Panc1 (cell line): ENCODE results near the gene LSM12. TPM values are rescaled to one million over a fixed set of nuclear protein-coding genes. Genes with fewer than 3 reads are reported as not detected.

Experiments
- ATAC-seq: fragments of 200-7000 bp; cut with Tn5 transposase; 2 replicates; pipeline ENCODE4 v1.9.1; 2020; ENCODE audit warnings: mild to moderate bottlenecking, moderate library complexity
- BruUV-seq: library from RNA; stranded (reverse); fragments of 400-500 nt; replicated peaks from 2 replicates; lab custom pipeline; 2021; lab: Mats Ljungman, UMichigan
- CTCF ChIA-PET: fragments of 300-600 bp; sonication (Branson Sonifier 250); formaldehyde crosslinking; loops from one replicate; lab custom pipeline; 2022; ENCODE audit warnings: antibody characterized with exemption; lab: Charles Lee
- POLR2A ChIA-PET: fragments of 300-600 bp; sonication (Branson Sonifier 250); formaldehyde crosslinking; loops from one replicate; lab custom pipeline; 2022; ENCODE audit warnings: antibody characterized with exemption; lab: Charles Lee
- DNase-seq: peaks from one replicate; pipeline ENCODE4 v3.0.0-alpha.2; 2010; ENCODE audit warnings: low read depth, low spot score
- H3K27ac ChIP-seq: 2 replicates; pipeline ENCODE4 v1.5.1; 2011; ENCODE audit warnings: mild to moderate bottlenecking, low read length, inconsistent platforms
- H3K27me3 ChIP-seq: fragments of 200-500 bp; sonication (Bioruptor generic); 2 replicates; pipeline ENCODE4 v1.6.0; 2014; ENCODE audit warnings: low read length, inconsistent platforms; ENCODE audit not compliant: control insufficient read depth, insufficient read depth
- H3K36me3 ChIP-seq: fragments of 200-500 bp; sonication (Bioruptor generic); 2 replicates; pipeline ENCODE4 v1.5.1; 2014; ENCODE audit warnings: inconsistent platforms, mild to moderate bottlenecking, low read length, moderate library complexity; ENCODE audit not compliant: control insufficient read depth, insufficient read depth
- H3K4me1 ChIP-seq: 2 replicates; pipeline ENCODE4 v1.5.1; 2011; ENCODE audit warnings: inconsistent platforms, mild to moderate bottlenecking, low read length, moderate library complexity; ENCODE audit not compliant: control insufficient read depth, insufficient read depth
- H3K4me3 ChIP-seq, 2 experiments: 2 replicates each; pipeline ENCODE4 v1.5.1; 2011 to 2012; ENCODE audit warnings: low read depth in 2 of 2, low read length in 2 of 2, mild to moderate bottlenecking in 2 of 2, inconsistent platforms in 1 of 2, moderate library complexity in 1 of 2
- H3K9me3 ChIP-seq: fragments of 200-500 bp; sonication (Bioruptor generic); 2 replicates; pipeline ENCODE4 v1.5.1; 2014; ENCODE audit warnings: low read depth, mild to moderate bottlenecking, inconsistent platforms, low read length, moderate library complexity; ENCODE audit not compliant: control insufficient read depth, insufficient read depth
- POLR2AphosphoS5 ChIP-seq: IDR thresholded peaks from 2 replicates; pipeline ENCODE4 v1.6.1; 2012; ENCODE audit warnings: mild to moderate bottlenecking, low read depth, low read length, moderate library complexity
- SIN3A ChIP-seq: IDR thresholded peaks from 2 replicates; pipeline ENCODE4 v1.6.1; 2012; ENCODE audit warnings: low read depth, mild to moderate bottlenecking, low read length, moderate library complexity, borderline replicate concordance; ENCODE audit not compliant: insufficient read depth
- TCF7L2 ChIP-seq: IDR thresholded peaks from 2 replicates; pipeline ENCODE4 v1.6.1; 2011; ENCODE audit warnings: mild to moderate bottlenecking, low read depth, low read length, inconsistent platforms
- in situ Hi-C: cut with HindIII; loops from 2 replicates; pipeline ENCODE4 v1.10.0; 2016; ENCODE audit warnings: low sequenced_read_pairs, low pct_unique_long_range_greater_than_20kb
- intact Hi-C: fragments of 100-400 bp; cut with micrococcal nuclease; formaldehyde crosslinking; loops from one replicate; pipeline ENCODE4 v1.10.0; 2022; ENCODE audit not compliant: unreplicated experiment
- total RNA-seq: library from RNA; stranded (reverse); gene quantifications from one replicate; pipeline ENCODE4 v1.2.1, GENCODE V29; 2021; ENCODE audit not compliant: unreplicated experiment
- TF ChIP-seq, protein P1 (sequence below), 2 experiments: IDR thresholded peaks; 2 replicates each; pipeline ENCODE4 v1.6.1; 2011 to 2012; ENCODE audit warnings: low read depth in 2 of 2, control low read depth in 1 of 2, low read length in 1 of 2, mild to moderate bottlenecking in 1 of 2, moderate library complexity in 1 of 2; ENCODE audit not compliant: insufficient read depth in 1 of 2
- TF ChIP-seq, protein P2 (sequence below): fragments of 450-650 bp; IDR thresholded peaks from 2 replicates; pipeline ENCODE4 v1.5.1; 2017; ENCODE audit warnings: mild to moderate bottlenecking

The LSM12 gene
- total RNA-seq, 1 experiment from 2014 or later: 73.0 TPM

DNA sequence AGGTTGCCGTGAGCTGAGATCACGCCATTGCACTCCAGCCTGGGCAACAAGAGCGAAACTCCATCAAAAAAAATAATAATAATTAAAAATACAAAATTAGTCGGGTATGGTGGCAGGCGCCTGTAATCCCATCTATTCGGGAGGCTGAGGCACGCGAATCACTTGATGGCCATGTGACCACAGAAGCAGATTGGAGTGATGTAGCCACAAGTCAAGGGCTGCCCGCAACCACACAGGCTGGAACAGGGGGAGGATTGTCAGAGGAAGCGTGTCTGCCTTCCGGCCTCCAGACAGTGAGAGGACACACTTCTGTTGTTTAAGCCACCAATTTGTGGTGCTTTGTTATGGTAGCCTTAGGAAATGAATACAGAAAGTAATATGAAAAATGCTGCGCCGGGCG, 73.8 kb downstream of the LSM12 start:
- POLR2A ChIA-PET: no interaction called here

DNA sequence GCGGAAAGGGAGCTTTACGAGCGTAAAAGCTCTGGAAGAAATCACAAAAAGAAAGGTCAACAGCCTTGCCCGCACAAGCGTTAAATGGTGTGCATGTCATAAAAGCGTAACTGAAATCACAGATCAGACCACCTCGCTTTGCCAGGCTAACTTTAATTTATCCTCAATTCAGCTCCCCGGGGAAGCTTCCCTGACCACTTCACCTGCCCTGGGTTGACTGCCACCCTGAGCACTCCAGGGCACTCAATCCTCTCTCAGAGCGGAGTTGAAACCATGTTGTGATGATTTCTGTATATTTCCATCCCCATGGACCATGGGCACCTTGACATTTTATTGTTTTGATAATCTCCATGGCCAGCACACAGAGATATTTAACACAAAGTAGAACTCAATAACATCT, 78.2 kb downstream of the LSM12 start:
- no peaks in the 10 kb centered on the region for H3K36me3 ChIP-seq
- no peak for DNase-seq
- peaks cover 3% of the 10 kb centered on the region for H3K4me1 ChIP-seq
- no TSS peak for BruUV-seq
- ChIA-PET CTCF (no interaction called here), POLR2A (no interaction called here)
- no peaks in the 10 kb centered on the region for H3K27me3 ChIP-seq
- no peaks in the 10 kb centered on the region for H3K9me3 ChIP-seq
- TF ChIP-seq, protein P1, sequence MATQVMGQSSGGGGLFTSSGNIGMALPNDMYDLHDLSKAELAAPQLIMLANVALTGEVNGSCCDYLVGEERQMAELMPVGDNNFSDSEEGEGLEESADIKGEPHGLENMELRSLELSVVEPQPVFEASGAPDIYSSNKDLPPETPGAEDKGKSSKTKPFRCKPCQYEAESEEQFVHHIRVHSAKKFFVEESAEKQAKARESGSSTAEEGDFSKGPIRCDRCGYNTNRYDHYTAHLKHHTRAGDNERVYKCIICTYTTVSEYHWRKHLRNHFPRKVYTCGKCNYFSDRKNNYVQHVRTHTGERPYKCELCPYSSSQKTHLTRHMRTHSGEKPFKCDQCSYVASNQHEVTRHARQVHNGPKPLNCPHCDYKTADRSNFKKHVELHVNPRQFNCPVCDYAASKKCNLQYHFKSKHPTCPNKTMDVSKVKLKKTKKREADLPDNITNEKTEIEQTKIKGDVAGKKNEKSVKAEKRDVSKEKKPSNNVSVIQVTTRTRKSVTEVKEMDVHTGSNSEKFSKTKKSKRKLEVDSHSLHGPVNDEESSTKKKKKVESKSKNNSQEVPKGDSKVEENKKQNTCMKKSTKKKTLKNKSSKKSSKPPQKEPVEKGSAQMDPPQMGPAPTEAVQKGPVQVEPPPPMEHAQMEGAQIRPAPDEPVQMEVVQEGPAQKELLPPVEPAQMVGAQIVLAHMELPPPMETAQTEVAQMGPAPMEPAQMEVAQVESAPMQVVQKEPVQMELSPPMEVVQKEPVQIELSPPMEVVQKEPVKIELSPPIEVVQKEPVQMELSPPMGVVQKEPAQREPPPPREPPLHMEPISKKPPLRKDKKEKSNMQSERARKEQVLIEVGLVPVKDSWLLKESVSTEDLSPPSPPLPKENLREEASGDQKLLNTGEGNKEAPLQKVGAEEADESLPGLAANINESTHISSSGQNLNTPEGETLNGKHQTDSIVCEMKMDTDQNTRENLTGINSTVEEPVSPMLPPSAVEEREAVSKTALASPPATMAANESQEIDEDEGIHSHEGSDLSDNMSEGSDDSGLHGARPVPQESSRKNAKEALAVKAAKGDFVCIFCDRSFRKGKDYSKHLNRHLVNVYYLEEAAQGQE (IDR thresholded peaks at IDR 0.05; ENCODE audit: insufficient read depth in 1 of 2, low read depth in 2 of 2, low read length in 1 of 2): no peak
- TF ChIP-seq TCF7L2: no peak
- TF ChIP-seq SIN3A: no peak
- no peak for TF ChIP-seq POLR2AphosphoS5
- TF ChIP-seq, protein P2, sequence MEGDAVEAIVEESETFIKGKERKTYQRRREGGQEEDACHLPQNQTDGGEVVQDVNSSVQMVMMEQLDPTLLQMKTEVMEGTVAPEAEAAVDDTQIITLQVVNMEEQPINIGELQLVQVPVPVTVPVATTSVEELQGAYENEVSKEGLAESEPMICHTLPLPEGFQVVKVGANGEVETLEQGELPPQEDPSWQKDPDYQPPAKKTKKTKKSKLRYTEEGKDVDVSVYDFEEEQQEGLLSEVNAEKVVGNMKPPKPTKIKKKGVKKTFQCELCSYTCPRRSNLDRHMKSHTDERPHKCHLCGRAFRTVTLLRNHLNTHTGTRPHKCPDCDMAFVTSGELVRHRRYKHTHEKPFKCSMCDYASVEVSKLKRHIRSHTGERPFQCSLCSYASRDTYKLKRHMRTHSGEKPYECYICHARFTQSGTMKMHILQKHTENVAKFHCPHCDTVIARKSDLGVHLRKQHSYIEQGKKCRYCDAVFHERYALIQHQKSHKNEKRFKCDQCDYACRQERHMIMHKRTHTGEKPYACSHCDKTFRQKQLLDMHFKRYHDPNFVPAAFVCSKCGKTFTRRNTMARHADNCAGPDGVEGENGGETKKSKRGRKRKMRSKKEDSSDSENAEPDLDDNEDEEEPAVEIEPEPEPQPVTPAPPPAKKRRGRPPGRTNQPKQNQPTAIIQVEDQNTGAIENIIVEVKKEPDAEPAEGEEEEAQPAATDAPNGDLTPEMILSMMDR: no peak
- intact Hi-C loops (no loop called here), in situ Hi-C loops (no loop called here)
- H3K4me3 ChIP-seq: no peak overlapping the region
- ATAC-seq: no peak
- no peak overlapping the region for H3K27ac ChIP-seq

More for the DNA sequence above, 73.8 kb downstream of the LSM12 start:
- Histone ChIP-seq H3K4me3 (no peak overlapping the region), H3K36me3 (no peaks in the 10 kb centered on the region), H3K27ac (no peak overlapping the region), H3K9me3 (no peaks in the 10 kb centered on the region), H3K27me3 (no peaks in the 10 kb centered on the region), H3K4me1 (no peaks in the 10 kb centered on the region)
- TF ChIP-seq, protein P1 (IDR thresholded peaks at IDR 0.05; ENCODE audit: insufficient read depth in 1 of 2, low read depth in 2 of 2, low read length in 1 of 2): no peak
- TF ChIP-seq, protein P2: no peak
- TF ChIP-seq TCF7L2 (no peak), SIN3A (no peak)
- no peak for ATAC-seq
- DNase-seq: no peak
- intact Hi-C loops (no loop called here), in situ Hi-C loops (no loop called here)
- BruUV-seq: no TSS peak
- CTCF ChIA-PET: interaction anchor here (0.8 kb wide), 1 partner anchor 66 kb away, joined by 6 read pairs; no protein-coding TSS in a partner anchor
